HCEC 1CT (cell line): ENCODE measurements around the gene KNDC1.
"Not testable (repeated sequence)": the region's sequence is repeated elsewhere in the genome, so short reads cannot be mapped to it uniquely, and the experiment has no call there.

Experiments used
- DNase-seq: peaks from one replicate; pipeline ENCODE4 v3.0.0-alpha.2; 2017

KNDC1 gene

GRCh38 chr10:133209117-133209516 lies 49.1 kb downstream of the KNDC1 start:
- DNase-seq = no peak

- DNase-seq = no peak
Measured at GRCh38 chr10:133209641-133210040, 49.6 kb downstream of the KNDC1 start.

GRCh38 chr10:133210398-133211140 lies 50.5 kb downstream of the KNDC1 start:
- DNase-seq = no peak

GRCh38 chr10:133211141-133211830 lies 51.3 kb downstream of the KNDC1 start:
- no peak for DNase-seq

GRCh38 chr10:133211959-133212852 lies 52.2 kb downstream of the KNDC1 start:
- DNase-seq = no peak

GRCh38 chr10:133212853-133213494 lies 53.0 kb downstream of the KNDC1 start:
- DNase-seq = no peak

- no peak for DNase-seq
Measured at GRCh38 chr10:133213641-133214467, 53.8 kb downstream of the KNDC1 start.

- DNase-seq = no peak
Measured at GRCh38 chr10:133214468-133215410, 54.7 kb downstream of the KNDC1 start.

- no peak for DNase-seq
Measured at GRCh38 chr10:133215586-133215985, 55.6 kb downstream of the KNDC1 start.

GRCh38 chr10:133216776-133217175 lies 56.8 kb downstream of the KNDC1 start:
- no peak for DNase-seq

GRCh38 chr10:133217800-133218589 lies 58.0 kb downstream of the KNDC1 start:
- DNase-seq = no peak

GRCh38 chr10:133218891-133219290 lies 58.9 kb downstream of the KNDC1 start:
- no peak for DNase-seq

- DNase-seq = no peak
Measured at GRCh38 chr10:133219782-133220181, 59.8 kb downstream of the KNDC1 start.

GRCh38 chr10:133221331-133221730 lies 61.3 kb downstream of the KNDC1 start:
- DNase-seq = no peak

GRCh38 chr10:133221756-133222155 lies 61.7 kb downstream of the KNDC1 start:
- not testable (repeated sequence) for DNase-seq

GRCh38 chr10:133224076-133224475 lies 64.1 kb downstream of the KNDC1 start:
- no peak for DNase-seq

- DNase-seq = no peak
Measured at GRCh38 chr10:133224756-133225372, 64.8 kb downstream of the KNDC1 start.

- no peak for DNase-seq
Measured at GRCh38 chr10:133225707-133226191, 65.7 kb downstream of the KNDC1 start.

- DNase-seq = no peak
Measured at GRCh38 chr10:133226251-133226808, 66.3 kb downstream of the KNDC1 start.
